CD4-positive, alpha-beta memory T cell (primary cell): ENCODE measurements around the gene SORCS2. TPM values are rescaled to one million over a fixed set of nuclear protein-coding genes. Genes with fewer than 3 reads are reported as not detected.

Experiments
- CTCF ChIA-PET: fragments of 350-600 bp; sonication (Branson Sonifier 250); formaldehyde crosslinking; loops from one replicate; lab custom pipeline; 2021; ENCODE audit warnings: inconsistent platforms; ENCODE audit not compliant: partially characterized antibody; lab: Charles Lee
- POLR2A ChIA-PET: fragments of 350-600 bp; sonication (Branson Sonifier 250); formaldehyde crosslinking; loops from one replicate; lab custom pipeline; 2021; ENCODE audit not compliant: partially characterized antibody; lab: Charles Lee
- DNase-seq, 5 donors: peaks; one replicate each; pipeline versions ENCODE4 v3.0.0 to v3.0.0-alpha.2; 2020 to 2022; ENCODE audit warnings: mixed read lengths in 1 of 5
- H3K27ac ChIP-seq: one replicate; pipeline ENCODE4 v1.7.0; 2013; ENCODE audit warnings: low read depth, low read length
- H3K27me3 ChIP-seq: 2 replicates; pipeline ENCODE4 v1.7.0; 2013; ENCODE audit warnings: mild to moderate bottlenecking, low read length, moderate library complexity; ENCODE audit not compliant: insufficient read depth
- H3K36me3 ChIP-seq: 2 replicates; pipeline ENCODE4 v1.7.0; 2013; ENCODE audit warnings: mild to moderate bottlenecking, low read length, moderate library complexity; ENCODE audit not compliant: insufficient read depth
- H3K4me1 ChIP-seq: 2 replicates; pipeline ENCODE4 v1.7.0; 2013; ENCODE audit warnings: mild to moderate bottlenecking, low read length, moderate library complexity; ENCODE audit not compliant: insufficient read depth
- H3K4me3 ChIP-seq, 2 donors: one replicate each; pipeline ENCODE4 v1.7.0; 2013; ENCODE audit warnings: low read length in 2 of 2, mild to moderate bottlenecking in 1 of 2
- H3K9me3 ChIP-seq, 2 donors: one replicate each; pipeline ENCODE4 v1.7.0; 2013; ENCODE audit warnings: low read length in 2 of 2, control low read depth in 1 of 2; ENCODE audit not compliant: control insufficient read depth in 1 of 2
- H3K27ac Mint-ChIP-seq, 7 donors: one replicate each; pipeline ENCODE4 v1.8.0; 2020 to 2021; ENCODE audit warnings: mixed read lengths in 7 of 7, mild to moderate bottlenecking in 6 of 7, inconsistent platforms in 3 of 7, moderate library complexity in 3 of 7
- H3K27me3 Mint-ChIP-seq, 2 donors: one replicate each; pipeline ENCODE4 v1.8.0; 2020 to 2021; ENCODE audit warnings: mixed read lengths in 2 of 2
- H3K36me3 Mint-ChIP-seq, 2 donors: one replicate each; pipeline ENCODE4 v1.8.0; 2020 to 2021; ENCODE audit warnings: mixed read lengths in 2 of 2, inconsistent platforms in 1 of 2, mild to moderate bottlenecking in 1 of 2
- H3K4me1 Mint-ChIP-seq, 4 donors: one replicate each; pipeline ENCODE4 v1.8.0; 2020 to 2021; ENCODE audit warnings: mixed read lengths in 4 of 4, mild to moderate bottlenecking in 1 of 4
- H3K4me3 Mint-ChIP-seq, 8 donors: one replicate each; pipeline ENCODE4 v1.8.0; 2020 to 2021; ENCODE audit warnings: mixed read lengths in 8 of 8, mild to moderate bottlenecking in 7 of 8, moderate library complexity in 6 of 8, inconsistent platforms in 3 of 8
- H3K9me3 Mint-ChIP-seq, 8 donors: one replicate each; pipeline ENCODE4 v1.8.0; 2020 to 2021; ENCODE audit warnings: mixed read lengths in 8 of 8, mild to moderate bottlenecking in 5 of 8, inconsistent platforms in 3 of 8, moderate library complexity in 1 of 8
- intact Hi-C: fragments of 100-400 bp; cut with micrococcal nuclease; formaldehyde crosslinking; loops from one replicate; pipeline ENCODE4 v1.15.1; 2023
- polyA plus RNA-seq, 2 donors: library from polyadenylated mRNA; unstranded; fragments of 300-500 nt; fragmentation: Illumina TruSeq; gene quantifications; one replicate each; pipeline ENCODE4 v1.2.3, GENCODE V29; 2021
- total RNA-seq, 2 experiments: library from RNA; stranded (reverse); gene quantifications; one replicate each; pipeline ENCODE4 v1.2.3, GENCODE V29; 2021

Gene SORCS2
- total and polyA plus RNA-seq, 4 experiments from 2014 or later: not detected

DNA sequence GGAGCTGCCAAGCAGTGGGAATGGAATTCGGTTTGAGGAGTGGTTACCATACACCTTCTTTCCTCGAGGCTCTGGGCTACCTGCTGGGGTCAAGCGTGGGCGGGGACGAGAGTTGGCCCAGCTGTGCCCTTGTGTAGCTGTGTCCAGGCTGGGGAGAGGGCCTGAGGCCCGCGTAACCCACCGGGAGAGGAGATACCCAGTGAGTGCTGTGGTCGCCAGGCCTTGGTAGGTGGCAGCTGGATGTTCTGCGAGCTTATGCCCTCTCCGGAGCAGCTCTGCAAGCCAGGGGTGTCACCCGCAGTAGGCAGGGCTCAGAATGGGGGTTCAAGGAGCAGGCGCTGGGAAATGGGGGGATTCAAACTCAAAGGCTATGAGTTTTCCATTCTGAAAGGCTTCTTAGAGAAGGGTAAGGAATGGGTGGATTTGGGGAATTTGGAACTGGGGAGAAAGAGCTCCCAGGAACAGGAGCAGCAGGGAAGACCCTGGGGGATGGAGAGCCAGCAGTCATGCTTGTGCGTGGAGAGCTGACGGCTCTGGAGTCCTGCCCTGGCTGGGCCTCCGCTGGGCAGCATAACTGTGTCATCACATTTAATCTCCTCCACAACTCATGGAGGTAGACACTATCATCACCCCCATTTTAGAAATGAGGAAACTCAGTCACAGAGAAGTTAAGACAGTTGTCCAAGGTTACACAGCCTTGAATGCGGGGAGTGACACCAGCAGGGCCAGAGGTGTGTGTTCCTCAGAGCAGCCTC, 117.5 kb downstream of the SORCS2 start:
- no peaks in the 10 kb centered on the region for H3K4me1 Mint-ChIP-seq
- peaks cover 8 to 24% of the 10 kb centered on the region in 2 donors for H3K27me3 Mint-ChIP-seq
- H3K4me3 ChIP-seq: no peak overlapping the region
- no peaks in the 10 kb centered on the region for H3K27me3 ChIP-seq
- H3K4me3 Mint-ChIP-seq: no peak overlapping the region
- H3K9me3 Mint-ChIP-seq: no peaks in the 10 kb centered on the region
- no peak overlapping the region for H3K27ac ChIP-seq
- H3K9me3 ChIP-seq: no peaks in the 10 kb centered on the region
- no peak overlapping the region for H3K27ac Mint-ChIP-seq
- no peaks in the 10 kb centered on the region for H3K36me3 ChIP-seq
- intact Hi-C loops: no loop called here
- no peaks in the 10 kb centered on the region for H3K4me1 ChIP-seq
- no peak for DNase-seq
- ChIA-PET CTCF (no interaction called here), POLR2A (no interaction called here)
- no peaks in the 10 kb centered on the region for H3K36me3 Mint-ChIP-seq

DNA sequence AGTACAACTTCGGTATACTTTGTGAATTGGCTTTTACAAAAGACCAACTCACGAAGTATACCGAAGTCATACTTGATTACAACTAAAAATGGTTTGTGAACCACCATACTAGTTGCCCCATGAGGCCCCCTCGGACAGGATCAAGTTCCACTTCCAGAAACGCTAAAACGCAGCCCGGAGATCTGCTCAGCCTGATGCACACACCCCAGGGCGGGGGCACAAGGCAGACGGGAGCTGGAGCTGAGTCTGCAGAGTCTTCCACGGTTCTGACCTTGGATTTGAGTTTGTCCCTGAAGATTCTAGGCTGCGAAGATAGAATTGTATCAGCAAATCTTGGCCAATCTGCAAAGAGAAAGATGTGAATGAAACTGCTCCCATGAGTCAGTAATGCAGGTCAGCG, 118.1 kb downstream of the SORCS2 start:
- no peaks in the 10 kb centered on the region for H3K4me1 ChIP-seq
- H3K9me3 Mint-ChIP-seq: no peaks in the 10 kb centered on the region
- ChIA-PET POLR2A (no interaction called here), CTCF (no interaction called here)
- DNase-seq: no peak
- no peak overlapping the region for H3K4me3 ChIP-seq
- H3K27ac Mint-ChIP-seq: no peak overlapping the region
- intact Hi-C loops: no loop called here
- no peak overlapping the region for H3K27ac ChIP-seq
- H3K36me3 Mint-ChIP-seq: no peaks in the 10 kb centered on the region
- no peaks in the 10 kb centered on the region for H3K36me3 ChIP-seq
- peaks cover 8 to 24% of the 10 kb centered on the region in 2 donors for H3K27me3 Mint-ChIP-seq
- no peaks in the 10 kb centered on the region for H3K9me3 ChIP-seq
- no peaks in the 10 kb centered on the region for H3K27me3 ChIP-seq
- no peak overlapping the region for H3K4me3 Mint-ChIP-seq
- no peaks in the 10 kb centered on the region for H3K4me1 Mint-ChIP-seq

DNA sequence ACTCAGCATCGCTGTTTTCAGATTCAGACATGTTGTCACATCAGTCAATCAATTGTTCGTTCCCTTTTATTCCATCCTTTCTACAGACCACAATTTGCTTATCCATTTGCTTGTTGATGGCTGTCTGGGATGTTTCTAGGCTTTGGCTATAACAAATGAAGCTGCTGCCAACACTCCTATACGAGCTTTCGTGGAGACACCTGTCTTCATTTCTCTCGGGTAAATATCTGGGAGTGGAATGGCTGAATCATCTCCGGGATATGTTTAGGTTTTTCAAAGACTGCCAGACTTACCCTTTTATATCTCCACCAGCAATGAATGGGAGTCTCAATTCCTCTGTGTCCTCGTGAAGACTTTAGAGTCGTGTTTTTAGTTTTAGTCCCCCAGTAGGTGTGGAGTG, 118.9 kb downstream of the SORCS2 start:
- intact Hi-C loops: no loop called here
- H3K27ac Mint-ChIP-seq: no peak overlapping the region
- no peak overlapping the region for H3K4me3 Mint-ChIP-seq
- no peaks in the 10 kb centered on the region for H3K27me3 ChIP-seq
- no peaks in the 10 kb centered on the region for H3K4me1 ChIP-seq
- H3K9me3 ChIP-seq: no peaks in the 10 kb centered on the region
- H3K4me3 ChIP-seq: no peak overlapping the region
- CTCF ChIA-PET: no interaction called here
- POLR2A ChIA-PET: no interaction called here
- H3K4me1 Mint-ChIP-seq: no peaks in the 10 kb centered on the region
- H3K27me3 Mint-ChIP-seq: peaks cover 11 to 25% of the 10 kb centered on the region in 2 donors
- no peak overlapping the region for H3K27ac ChIP-seq
- no peaks in the 10 kb centered on the region for H3K36me3 ChIP-seq
- H3K9me3 Mint-ChIP-seq: no peaks in the 10 kb centered on the region
- H3K36me3 Mint-ChIP-seq: no peaks in the 10 kb centered on the region
- DNase-seq: no peak

DNA sequence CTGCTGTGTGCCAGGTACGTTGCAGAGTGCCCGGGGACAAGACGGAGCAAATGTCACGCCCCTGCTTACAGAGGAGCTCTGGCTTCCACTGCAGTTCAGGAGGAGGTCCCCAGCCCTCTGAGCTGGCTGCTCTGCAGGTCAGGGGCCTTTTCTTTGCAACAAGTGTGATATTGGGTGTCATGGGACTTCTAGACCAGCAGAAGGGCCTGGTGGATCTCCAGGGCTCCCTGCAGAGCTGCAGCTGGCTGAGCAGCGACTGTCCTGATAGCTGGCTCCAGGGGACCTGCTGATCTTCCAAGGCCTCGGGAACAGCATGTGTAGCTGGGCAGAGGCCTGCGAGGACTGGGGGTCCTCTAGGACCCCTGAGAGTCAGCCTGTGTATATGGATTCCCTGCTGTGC, 120.4 kb downstream of the SORCS2 start:
- no peak overlapping the region for H3K4me3 ChIP-seq
- peaks cover 0 to 6% (median 0%) of the 10 kb centered on the region in 8 donors for H3K9me3 Mint-ChIP-seq
- no peak overlapping the region for H3K27ac Mint-ChIP-seq

DNA sequence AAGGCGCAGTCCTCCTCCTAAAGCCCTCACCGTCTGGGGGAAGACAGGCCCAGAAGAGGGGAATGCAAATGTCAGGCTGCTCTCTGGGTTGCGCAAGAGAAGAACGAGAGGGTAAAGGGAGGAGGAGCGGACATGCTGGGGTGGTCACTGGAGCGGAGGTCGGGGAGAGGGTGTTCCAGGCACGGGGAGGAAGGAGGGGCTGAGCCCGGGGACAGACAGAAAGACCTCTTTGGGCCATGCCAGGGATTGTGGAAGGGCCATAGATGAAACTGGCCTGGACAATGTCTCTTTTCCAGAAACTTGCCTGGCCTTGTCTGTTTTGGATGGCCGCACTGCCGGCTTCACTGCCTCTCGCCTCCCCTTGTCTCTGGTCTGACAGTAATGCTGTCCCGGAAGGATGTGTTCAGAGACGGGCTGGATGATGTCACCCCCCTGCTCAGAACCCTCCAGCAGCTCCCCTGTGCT, 121.0 kb downstream of the SORCS2 start:
- ChIA-PET POLR2A (no interaction called here), CTCF (no interaction called here)
- Histone ChIP-seq H3K4me1 (no peaks in the 10 kb centered on the region), H3K27ac (no peak overlapping the region), H3K9me3 (no peaks in the 10 kb centered on the region), H3K36me3 (no peaks in the 10 kb centered on the region), H3K4me3 (no peak overlapping the region), H3K27me3 (no peaks in the 10 kb centered on the region)
- H3K9me3 Mint-ChIP-seq: peaks cover 0 to 9% (median 1%) of the 10 kb centered on the region in 8 donors
- H3K36me3 Mint-ChIP-seq: no peaks in the 10 kb centered on the region
- H3K4me3 Mint-ChIP-seq: no peak overlapping the region
- H3K27ac Mint-ChIP-seq: no peak overlapping the region
- intact Hi-C loops: no loop called here
- DNase-seq: no peak
- H3K27me3 Mint-ChIP-seq: peaks cover 10 to 18% of the 10 kb centered on the region in 2 donors
- no peaks in the 10 kb centered on the region for H3K4me1 Mint-ChIP-seq

More for the DNA sequence above, 120.4 kb downstream of the SORCS2 start:
- no peak for DNase-seq
- Histone ChIP-seq H3K4me1 (no peaks in the 10 kb centered on the region), H3K36me3 (no peaks in the 10 kb centered on the region), H3K27me3 (no peaks in the 10 kb centered on the region), H3K9me3 (no peaks in the 10 kb centered on the region), H3K27ac (no peak overlapping the region)
- Mint-ChIP-seq H3K4me3 (no peak overlapping the region), H3K4me1 (no peaks in the 10 kb centered on the region), H3K27me3 (peaks cover 10 to 22% of the 10 kb centered on the region in 2 donors), H3K36me3 (no peaks in the 10 kb centered on the region)
- intact Hi-C loops: no loop called here
- ChIA-PET POLR2A (no interaction called here), CTCF (no interaction called here)

DNA sequence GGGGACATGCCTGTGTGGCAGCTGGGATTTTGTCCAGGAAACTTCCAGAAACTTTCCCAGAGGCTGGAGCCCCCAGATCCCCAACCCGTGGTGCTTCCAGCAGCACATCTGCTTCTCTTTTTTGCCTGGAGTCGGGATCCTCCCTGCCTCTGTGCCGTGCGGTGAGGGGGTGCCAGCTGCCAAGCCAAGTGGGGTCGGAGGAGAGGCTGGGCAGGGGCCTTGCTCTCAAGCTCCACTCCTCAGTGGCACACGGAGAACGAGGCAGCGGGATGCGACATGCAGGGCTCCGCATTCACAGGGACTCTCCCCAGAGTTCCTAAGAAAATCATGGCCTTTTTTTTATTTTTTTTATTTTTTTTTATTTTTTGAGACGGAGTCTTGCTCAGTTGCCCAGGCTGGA, 121.7 kb downstream of the SORCS2 start:
- H3K9me3 ChIP-seq: no peaks in the 10 kb centered on the region
- DNase-seq: no peak
- no peak overlapping the region for H3K27ac ChIP-seq
- Mint-ChIP-seq H3K4me3 (no peak overlapping the region), H3K4me1 (no peaks in the 10 kb centered on the region), H3K36me3 (no peaks in the 10 kb centered on the region), H3K27me3 (peaks cover 7 to 12% of the 10 kb centered on the region in 2 donors), H3K27ac (no peak overlapping the region), H3K9me3 (peaks cover 3 to 15% (median 7%) of the 10 kb centered on the region in 8 donors)
- intact Hi-C loops: no loop called here
- no peak overlapping the region for H3K4me3 ChIP-seq
- no peaks in the 10 kb centered on the region for H3K27me3 ChIP-seq
- H3K4me1 ChIP-seq: no peaks in the 10 kb centered on the region
- ChIA-PET CTCF (no interaction called here), POLR2A (no interaction called here)
- H3K36me3 ChIP-seq: no peaks in the 10 kb centered on the region

DNA sequence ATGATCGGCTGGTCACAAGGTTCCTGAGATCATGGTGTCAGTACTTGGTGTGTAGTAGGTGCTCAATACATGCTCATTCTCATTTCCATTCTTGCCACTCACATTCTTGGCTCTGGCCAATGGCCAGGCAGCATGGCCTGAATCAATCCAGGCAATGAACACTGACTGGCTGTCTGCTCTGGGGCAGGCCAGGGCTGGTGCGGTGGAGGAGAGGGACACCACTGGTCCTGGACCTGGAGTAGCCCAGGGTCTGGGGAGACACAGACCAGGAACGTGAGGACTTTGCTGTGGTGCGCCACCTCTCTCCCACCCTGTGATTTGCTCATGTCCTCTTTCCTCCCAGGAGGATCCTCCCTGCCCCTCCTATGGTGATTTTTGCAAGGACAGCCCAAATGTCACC, 122.9 kb downstream of the SORCS2 start:
- Mint-ChIP-seq H3K36me3 (peaks cover 0 to 3% of the 10 kb centered on the region in 2 donors), H3K4me3 (no peak overlapping the region), H3K27me3 (peaks cover 7 to 10% of the 10 kb centered on the region in 2 donors), H3K27ac (no peak overlapping the region), H3K4me1 (no peaks in the 10 kb centered on the region), H3K9me3 (peaks cover 4 to 28% (median 14%) of the 10 kb centered on the region in 8 donors)
- no peaks in the 10 kb centered on the region for H3K27me3 ChIP-seq
- H3K9me3 ChIP-seq: no peaks in the 10 kb centered on the region
- H3K4me1 ChIP-seq: no peaks in the 10 kb centered on the region
- no peak for DNase-seq
- ChIA-PET POLR2A (no interaction called here), CTCF (no interaction called here)
- no peak overlapping the region for H3K4me3 ChIP-seq
- intact Hi-C loops: no loop called here
- H3K36me3 ChIP-seq: no peaks in the 10 kb centered on the region
- no peak overlapping the region for H3K27ac ChIP-seq
